SK-N-MC (cell line): ENCODE measurements around the gene TTK.

Experiments used
- EZH2 ChIP-seq: fragments of 200-600 bp; sonication (generic); IDR thresholded peaks from one replicate; pipeline ENCODE4 v1.6.1; 2017; ENCODE audit warnings: antibody characterized with exemption
- POLR2AphosphoS5 ChIP-seq: IDR thresholded peaks from 2 replicates; pipeline ENCODE4 v1.6.1; 2012; ENCODE audit warnings: mild to moderate bottlenecking, low read depth, low read length, borderline replicate concordance

- TF ChIP-seq POLR2AphosphoS5 = no peak
- TF ChIP-seq EZH2 = no peak
Observed at GRCh38 chr6:80028589-80028988, 24.1 kb downstream of the TTK start.
